HEK293 (cell line): Measurements from ENCODE around the gene MED16.
"Not testable (repeated sequence)": the region's sequence is repeated elsewhere in the genome, so short reads cannot be mapped to it uniquely, and the experiment has no call there.

Source experiments
- CTCF ChIA-PET: fragments of 350-600 bp; formaldehyde crosslinking; extraction: SDS; loops from one replicate; lab custom pipeline; 2021; ENCODE audit warnings: antibody characterized with exemption; lab: Yijun Ruan, JAX
- POLR2A ChIA-PET: fragments of 300-600 bp; formaldehyde crosslinking; extraction: SDS; loops from one replicate; lab custom pipeline; 2020; ENCODE audit warnings: antibody characterized with exemption, inconsistent platforms; lab: Yijun Ruan, JAX
- H3K27ac ChIP-seq: fragments of 200-500 bp; sonication (Bioruptor generic); 2 replicates; pipeline ENCODE4 v1.5.1; 2014; ENCODE audit warnings: low read depth, low read length, control low read depth, inconsistent platforms; ENCODE audit errors: extremely low read depth
- H3K36me3 ChIP-seq, 2 experiments: fragments of 200-500 bp in 1 of 2; sonication (Bioruptor generic) in 1 of 2; 1 replicate in 1 of 2; 2 replicates in 1 of 2; pipeline ENCODE4 v1.5.1; 2014 to 2017; ENCODE audit warnings: inconsistent platforms in 2 of 2, low read length in 2 of 2; ENCODE audit not compliant: control insufficient read depth in 2 of 2, insufficient read depth in 1 of 2
- H3K4me1 ChIP-seq: fragments of 200-500 bp; sonication (Bioruptor generic); 2 replicates; pipeline ENCODE4 v1.5.1; 2014; ENCODE audit warnings: mild to moderate bottlenecking, low read length, inconsistent platforms; ENCODE audit not compliant: control insufficient read depth, insufficient read depth
- H3K4me3 ChIP-seq: 2 replicates; pipeline ENCODE4 v1.5.1; 2011; ENCODE audit warnings: low read depth, mild to moderate bottlenecking, control low read depth, low read length, moderate library complexity
- H3K9me3 ChIP-seq: fragments of 200-500 bp; sonication (Bioruptor generic); 2 replicates; pipeline ENCODE4 v1.5.1; 2014; ENCODE audit warnings: low read depth, low read length, inconsistent platforms; ENCODE audit not compliant: control insufficient read depth, insufficient read depth
- CTCF ChIP-seq: fragments of 450-650 bp; formaldehyde crosslinking; IDR thresholded peaks from 2 replicates; pipeline ENCODE4 v1.5.1; 2016; ENCODE audit warnings: missing biosample characterization, missing genetic modification characterization
- GLIS1 ChIP-seq: fragments of 450-650 bp; formaldehyde crosslinking; IDR thresholded peaks from 2 replicates; pipeline ENCODE4 v1.5.1; 2016; ENCODE audit warnings: missing biosample characterization, missing genetic modification characterization
- KLF17 ChIP-seq: fragments of 450-650 bp; formaldehyde crosslinking; IDR thresholded peaks from 2 replicates; pipeline ENCODE4 v1.5.1; 2016; ENCODE audit warnings: missing biosample characterization, missing genetic modification characterization
- KLF7 ChIP-seq: fragments of 450-650 bp; formaldehyde crosslinking; IDR thresholded peaks from 2 replicates; pipeline ENCODE4 v1.5.1; 2016; ENCODE audit warnings: missing biosample characterization, missing genetic modification characterization, borderline replicate concordance
- MYNN ChIP-seq: fragments of 450-650 bp; formaldehyde crosslinking; IDR thresholded peaks from 2 replicates; pipeline ENCODE4 v1.5.1; 2016; ENCODE audit warnings: missing biosample characterization, missing genetic modification characterization, borderline replicate concordance
- SP2 ChIP-seq: fragments of 450-650 bp; formaldehyde crosslinking; IDR thresholded peaks from 2 replicates; pipeline ENCODE4 v1.5.1; 2016; ENCODE audit warnings: missing biosample characterization, missing genetic modification characterization
- ZBTB26 ChIP-seq: fragments of 450-650 bp; formaldehyde crosslinking; optimal IDR thresholded peaks from 2 replicates; pipeline ENCODE3; 2016; ENCODE audit warnings: missing biosample characterization, mild to moderate bottlenecking, missing genetic modification characterization
- ZBTB49 ChIP-seq: fragments of 450-650 bp; formaldehyde crosslinking; IDR thresholded peaks from 2 replicates; pipeline ENCODE4 v1.5.1; 2016; ENCODE audit warnings: missing biosample characterization, missing genetic modification characterization, low read depth
- ZNF112 ChIP-seq: fragments of 450-650 bp; formaldehyde crosslinking; IDR thresholded peaks from 2 replicates; pipeline ENCODE4 v1.5.0; 2017; ENCODE audit warnings: missing biosample characterization, missing genetic modification characterization
- ZNF121 ChIP-seq: fragments of 450-650 bp; formaldehyde crosslinking; IDR thresholded peaks from 2 replicates; pipeline ENCODE4 v1.5.1; 2016; ENCODE audit warnings: missing biosample characterization, missing genetic modification characterization
- ZNF341 ChIP-seq: fragments of 450-650 bp; formaldehyde crosslinking; IDR thresholded peaks from 2 replicates; pipeline ENCODE4; 2016; ENCODE audit warnings: low read depth, missing biosample characterization, missing genetic modification characterization
- ZNF350 ChIP-seq: fragments of 450-650 bp; formaldehyde crosslinking; IDR thresholded peaks from 2 replicates; pipeline ENCODE4 v1.5.0; 2017; ENCODE audit warnings: missing biosample characterization, mild to moderate bottlenecking, missing genetic modification characterization
- ZNF433 ChIP-seq: fragments of 450-650 bp; formaldehyde crosslinking; IDR thresholded peaks from 2 replicates; pipeline ENCODE4 v1.5.1; 2016; ENCODE audit warnings: missing biosample characterization, missing genetic modification characterization, low read depth
- ZNF521 ChIP-seq: fragments of 450-650 bp; formaldehyde crosslinking; IDR thresholded peaks from 2 replicates; pipeline ENCODE4 v1.5.1; 2017; ENCODE audit warnings: missing biosample characterization, mild to moderate bottlenecking, missing genetic modification characterization
- ZNF548 ChIP-seq: fragments of 450-650 bp; formaldehyde crosslinking; IDR thresholded peaks from 2 replicates; pipeline ENCODE4 v1.5.1; 2016; ENCODE audit warnings: missing biosample characterization, missing genetic modification characterization
- ZNF610 ChIP-seq: fragments of 450-650 bp; formaldehyde crosslinking; IDR thresholded peaks from 2 replicates; pipeline ENCODE4 v1.5.1; 2016; ENCODE audit warnings: missing biosample characterization, missing genetic modification characterization, borderline replicate concordance
- ZNF843 ChIP-seq: fragments of 450-650 bp; formaldehyde crosslinking; IDR thresholded peaks from 2 replicates; pipeline ENCODE4 v1.5.1; 2016; ENCODE audit warnings: missing biosample characterization, missing genetic modification characterization

MED16 gene

GRCh38 chr19:854549-854948 lies 38.4 kb downstream of the MED16 start (continued):
- no peak for TF ChIP-seq ZNF610 (tag by site-specific recombination)
- no peak for TF ChIP-seq ZNF548 (tag by site-specific recombination)
- TF ChIP-seq ZNF433 (tag by site-specific recombination) = no peak
- no peak for TF ChIP-seq ZNF341 (tag by site-specific recombination)
- no peak for TF ChIP-seq ZNF350 (tag by site-specific recombination)

- H3K4me3 ChIP-seq, POLR2A ChIA-PET, H3K4me1 ChIP-seq, H3K27ac ChIP-seq, H3K9me3 ChIP-seq, H3K36me3 ChIP-seq: not testable (repeated sequence)
- CTCF ChIA-PET = interaction anchor here (0.6 kb wide), 1 partner anchor 13 kb away, joined by 3 read pairs; no protein-coding TSS in a partner anchor
Observed at GRCh38 chr19:853614-854220, 39.3 kb downstream of the MED16 start.

DNA sequence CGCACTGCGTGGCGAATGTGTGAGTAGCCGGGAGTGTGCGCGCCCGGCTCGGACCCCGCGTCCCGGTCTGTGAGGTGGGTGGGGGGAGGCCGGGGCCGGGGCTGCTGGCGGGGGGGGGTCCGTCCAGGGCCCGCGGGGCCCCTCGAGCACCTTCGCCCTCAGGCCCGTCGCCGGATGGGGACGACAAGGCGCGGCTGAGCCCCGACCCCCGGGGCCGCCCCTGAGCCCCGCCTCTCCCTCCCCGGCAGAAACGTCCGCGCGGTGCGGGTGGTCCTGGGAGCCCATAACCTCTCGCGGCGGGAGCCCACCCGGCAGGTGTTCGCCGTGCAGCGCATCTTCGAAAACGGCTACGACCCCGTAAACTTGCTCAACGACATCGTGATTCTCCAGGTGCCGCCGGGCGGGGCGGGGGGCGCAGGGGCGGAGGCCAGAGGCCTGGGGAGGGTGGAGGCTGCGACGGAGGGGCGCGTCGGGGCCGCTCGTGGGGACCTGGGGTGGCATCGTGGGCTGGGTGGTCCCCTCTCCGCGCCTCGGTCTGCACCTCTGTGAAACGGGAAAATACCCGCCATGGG lies 39.9 kb downstream of the MED16 start:
- TF ChIP-seq ZNF521 (tag by site-specific recombination) (no peak), SP2 (tag by site-specific recombination) (no peak), ZBTB49 (tag by site-specific recombination) (no peak), KLF7 (tag by site-specific recombination) (no peak), ZNF843 (tag by site-specific recombination) (no peak), ZNF121 (tag by site-specific recombination) (no peak), ZNF112 (tag by site-specific recombination) (no peak), GLIS1 (tag by site-specific recombination) (no peak), CTCF (no peak), KLF17 (no peak), MYNN (no peak), ZBTB26 (tag by site-specific recombination) (no peak)

More for the DNA sequence above, 39.9 kb downstream of the MED16 start:
- H3K27ac ChIP-seq = no peak overlapping the region
- POLR2A ChIA-PET = no interaction called here
- H3K36me3 ChIP-seq = no peaks in the 10 kb centered on the region
- no peaks in the 10 kb centered on the region for H3K4me1 ChIP-seq
- CTCF ChIA-PET = no interaction called here
- no peak overlapping the region for H3K4me3 ChIP-seq
- no peaks in the 10 kb centered on the region for H3K9me3 ChIP-seq
